ENCODE data around the gene EDARADD.

The EDARADD gene

DNA sequence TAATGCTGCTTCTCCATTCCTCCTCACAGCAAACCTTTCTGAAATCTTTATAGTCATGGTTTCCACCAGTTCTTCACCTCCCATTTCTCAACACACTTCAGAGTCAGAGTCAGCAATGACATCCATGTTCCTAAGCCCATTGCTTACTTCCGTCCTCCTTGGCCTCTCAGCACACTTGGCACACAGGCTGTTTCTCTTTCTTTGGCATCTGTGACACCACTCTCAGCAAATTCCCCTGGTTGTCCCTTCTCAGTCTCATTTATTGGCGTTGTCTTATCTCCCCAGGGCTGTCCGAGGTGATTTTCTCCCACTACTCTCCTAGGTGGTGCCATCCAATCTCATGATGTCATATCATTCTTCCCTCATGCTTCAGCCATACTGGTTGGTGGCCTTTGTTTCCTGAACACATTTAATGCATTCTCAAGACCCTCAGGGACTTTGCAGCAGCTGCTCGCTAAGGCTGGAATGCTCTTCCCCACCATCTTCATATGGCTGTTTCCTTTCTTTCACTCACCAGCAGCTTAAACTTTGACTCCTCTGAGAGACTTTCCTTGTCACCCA, 126.4 kb downstream of the EDARADD start:
- no peak for DNase-seq

DNA sequence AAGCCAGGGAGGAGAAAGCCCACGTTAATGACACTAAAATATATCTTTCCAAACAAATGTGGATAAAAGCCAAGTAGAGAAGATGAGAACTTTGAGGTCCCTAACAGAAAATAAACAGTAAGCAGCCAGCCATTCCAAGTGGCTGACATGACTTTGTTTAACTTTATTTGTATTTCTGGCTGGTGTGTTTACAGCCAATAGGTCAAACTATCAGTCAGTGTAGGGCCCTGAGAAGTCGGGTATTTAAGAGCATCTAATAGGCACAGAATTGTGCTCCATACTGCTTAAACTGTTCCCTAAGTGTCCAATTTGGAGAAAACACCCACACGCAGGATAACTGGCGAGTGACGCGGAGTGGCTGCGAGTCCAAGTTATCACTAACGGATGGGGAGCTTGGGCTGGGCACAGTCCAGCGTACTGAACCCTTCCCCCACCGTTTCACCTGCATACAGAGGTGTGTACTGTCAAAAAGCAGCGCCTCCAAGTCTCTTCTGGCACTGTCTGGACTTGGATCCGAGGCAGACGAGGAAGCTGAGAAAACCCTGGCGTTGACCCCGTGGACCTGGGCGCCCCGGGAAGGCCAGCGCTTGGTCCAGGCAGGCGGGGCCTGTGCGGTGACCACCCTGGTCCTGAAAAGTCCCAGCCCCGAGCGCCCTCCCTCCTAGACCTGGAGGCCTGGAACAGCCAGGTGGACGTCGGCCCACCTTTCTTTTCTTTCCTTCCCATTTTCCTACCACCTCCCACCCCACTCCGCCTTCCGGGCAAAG, 129.0 kb downstream of the EDARADD start:
- DNase-seq, result no peak

DNA sequence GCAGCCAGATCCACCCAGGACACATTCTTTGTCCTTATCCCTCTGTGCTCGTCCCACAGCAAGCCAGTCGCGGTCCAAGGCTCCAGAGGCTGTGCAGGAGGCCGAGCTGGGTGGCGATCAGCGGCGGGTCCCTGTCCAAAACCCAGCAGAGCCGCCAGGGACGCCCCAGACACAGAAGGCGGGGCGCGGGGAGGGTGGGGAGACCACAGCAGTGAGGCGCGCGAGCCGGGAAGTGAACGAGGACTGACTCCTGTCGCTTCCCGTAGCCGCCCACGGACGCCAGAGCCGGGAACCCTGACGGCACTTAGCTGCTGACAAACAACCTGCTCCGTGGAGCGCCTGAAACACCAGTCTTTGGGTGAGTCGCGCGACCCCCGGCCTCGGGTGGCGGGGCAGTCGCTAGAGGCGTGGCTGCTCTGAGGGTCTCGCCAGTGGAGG, 129.6 kb downstream of the EDARADD start, which contains the start of gene LGALS8:
Gene LGALS8 (plus strand): TSS at position 279 of the 438 bp plus-strand sequence. CDS start 2,089 bp downstream, outside the sequence.
- peak; percentile 43 for DNase-seq

DNA sequence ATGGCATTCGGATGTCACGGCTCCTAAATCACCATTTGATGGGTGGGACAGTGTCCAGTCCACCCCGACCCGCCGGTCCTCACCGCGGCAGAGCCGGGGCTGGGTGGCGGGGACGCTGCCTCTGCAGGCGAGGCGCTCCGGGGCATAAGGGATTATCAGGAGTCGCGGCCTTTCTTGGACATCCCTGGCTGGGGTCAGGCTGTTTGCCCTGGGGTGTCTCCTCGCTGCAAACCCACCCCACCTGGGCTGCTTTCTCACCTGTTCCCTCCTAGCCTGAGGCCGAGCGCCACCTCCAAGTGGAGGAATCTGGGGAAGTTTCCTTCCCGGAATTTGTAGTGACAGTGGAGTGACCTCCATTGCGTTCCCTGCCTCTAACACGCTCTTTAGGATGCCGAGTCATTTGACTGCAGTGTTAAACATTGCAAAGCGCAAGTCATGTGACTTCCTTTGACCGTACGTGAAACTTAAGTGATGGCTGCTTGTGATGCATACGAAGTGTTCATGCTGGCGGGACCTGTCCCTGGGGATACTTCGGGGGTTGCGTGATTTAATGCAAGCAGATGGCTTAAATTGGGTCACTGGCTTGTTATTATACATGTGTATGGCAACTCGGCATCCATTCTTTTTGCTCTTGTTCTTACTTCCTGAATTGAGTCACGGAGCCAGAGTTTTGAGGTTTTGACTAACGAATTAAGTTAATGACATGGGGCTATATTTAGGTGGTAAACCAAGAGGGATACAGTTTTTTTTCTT, 130.2 kb downstream of the EDARADD start:
- DNase-seq, result no peak

DNA sequence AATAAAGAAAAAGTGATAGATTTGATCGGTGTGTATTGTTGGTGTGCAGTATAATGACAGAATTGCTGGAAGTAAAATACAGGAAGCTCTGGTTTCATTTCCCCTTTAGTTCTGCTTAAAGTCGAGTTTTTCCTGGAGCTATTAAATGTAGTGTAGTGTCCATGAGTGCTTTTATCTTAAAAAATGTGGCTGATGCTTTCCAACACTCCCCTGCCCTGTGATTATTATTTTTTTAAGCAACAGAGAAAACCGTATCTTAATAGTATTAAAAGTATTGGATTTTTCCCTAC, 130.8 kb downstream of the EDARADD start:
- DNase-seq, result no peak

DNA sequence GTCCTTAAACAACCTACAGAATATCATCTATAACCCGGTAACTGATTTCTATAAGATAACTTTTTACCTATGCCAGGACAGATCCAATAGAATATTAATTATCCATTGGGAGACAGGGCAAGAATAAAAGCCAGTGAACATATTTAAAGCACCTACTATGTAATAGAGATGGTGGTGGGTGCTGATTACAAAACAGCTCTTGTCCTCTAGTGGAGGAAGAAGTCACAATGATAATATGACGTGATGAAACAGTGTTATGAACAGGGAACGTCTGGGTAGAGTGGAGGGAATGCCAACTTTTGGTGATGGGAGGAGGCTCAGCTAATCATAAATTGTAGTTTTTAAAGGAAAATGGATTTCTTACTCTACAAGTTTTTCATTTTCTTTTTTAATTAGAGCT, 132.0 kb downstream of the EDARADD start:
- DNase-seq, result no peak

DNA sequence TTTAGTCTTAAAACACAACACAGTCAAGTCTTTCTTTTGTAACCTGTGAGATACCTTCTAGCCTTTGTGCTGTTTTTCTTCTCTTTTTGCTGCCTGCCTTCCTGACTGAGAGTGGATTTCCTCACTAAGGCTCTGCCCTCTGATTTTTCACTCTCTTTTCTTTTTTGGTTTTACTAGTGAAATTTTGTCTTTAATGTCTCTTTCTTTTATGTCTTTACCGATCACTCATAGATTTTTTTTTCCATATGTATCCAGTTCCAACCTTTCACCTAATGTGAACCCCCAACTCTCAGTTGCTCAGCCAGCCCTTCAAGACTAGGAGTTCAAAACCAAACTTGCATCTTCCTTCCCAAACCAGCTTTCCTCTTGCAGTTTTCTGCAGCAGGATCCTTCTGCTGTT, 136.2 kb downstream of the EDARADD start:
- no peak for DNase-seq

DNA sequence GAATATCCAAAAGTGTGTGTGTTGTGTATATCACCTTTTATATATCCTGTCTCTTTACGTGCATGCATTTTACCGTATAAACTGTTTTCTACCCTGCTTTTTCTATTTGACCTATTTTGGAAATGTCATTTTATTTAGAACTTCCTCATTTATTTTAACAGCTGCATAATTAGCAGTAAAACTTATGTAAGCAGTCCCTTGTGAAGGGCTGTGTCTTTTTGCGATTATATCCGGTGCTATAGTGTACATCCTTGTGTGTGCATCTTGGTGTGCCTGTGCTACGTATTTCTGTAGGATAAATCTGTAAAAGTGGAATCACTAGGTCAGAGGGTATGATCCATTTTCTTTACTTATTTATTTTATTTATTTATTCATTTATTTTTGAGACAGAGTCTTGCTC, 136.9 kb downstream of the EDARADD start:
- no peak for DNase-seq

DNA sequence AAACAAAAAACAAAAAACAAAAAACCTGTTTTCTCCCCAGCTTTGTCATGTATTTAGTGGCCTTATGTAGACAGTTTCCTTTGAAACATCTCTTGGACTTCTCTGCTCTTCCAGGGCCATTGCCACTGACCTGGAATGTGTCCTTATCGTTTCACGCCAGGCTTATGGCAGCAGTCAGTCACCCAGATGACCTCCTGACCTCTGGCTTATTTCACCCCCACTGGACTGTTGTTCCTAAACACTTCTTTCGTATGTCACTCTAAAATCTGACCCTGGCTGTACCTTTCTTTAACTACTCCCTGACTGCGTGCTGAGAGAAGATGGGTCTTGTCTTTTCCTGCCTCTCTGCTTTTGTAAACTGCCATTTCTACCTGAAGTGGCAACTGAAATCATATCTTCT, 138.8 kb downstream of the EDARADD start:
- no peak for DNase-seq

DNA sequence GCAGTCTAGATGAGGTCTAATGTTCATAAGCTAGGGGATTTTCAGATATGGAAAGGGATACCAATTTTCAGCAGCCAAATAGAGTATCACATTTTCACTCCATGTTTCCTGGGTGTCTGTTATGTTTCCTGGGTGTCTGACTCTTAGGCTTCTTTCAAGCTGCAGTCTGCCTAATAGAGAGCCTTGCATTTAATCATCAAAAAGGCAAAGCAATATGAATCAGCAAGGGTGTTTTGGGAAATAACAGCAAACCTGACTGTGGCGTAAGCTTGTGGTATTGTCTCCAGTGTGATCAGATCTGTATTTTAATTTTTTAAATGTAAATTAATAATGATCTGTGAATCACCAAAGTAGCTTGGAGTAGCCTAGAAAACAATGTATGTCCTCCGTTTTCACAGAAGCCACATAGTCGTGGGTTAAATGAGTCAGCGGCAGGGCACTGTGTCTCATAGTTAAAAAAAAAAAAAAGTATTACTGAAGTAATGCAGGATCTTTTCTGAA, 140.1 kb downstream of the EDARADD start:
- peak; percentile 30 for DNase-seq

All from GOT3 (cell line).